ENCODE data around the gene GALNT18.

GALNT18 gene

DNA sequence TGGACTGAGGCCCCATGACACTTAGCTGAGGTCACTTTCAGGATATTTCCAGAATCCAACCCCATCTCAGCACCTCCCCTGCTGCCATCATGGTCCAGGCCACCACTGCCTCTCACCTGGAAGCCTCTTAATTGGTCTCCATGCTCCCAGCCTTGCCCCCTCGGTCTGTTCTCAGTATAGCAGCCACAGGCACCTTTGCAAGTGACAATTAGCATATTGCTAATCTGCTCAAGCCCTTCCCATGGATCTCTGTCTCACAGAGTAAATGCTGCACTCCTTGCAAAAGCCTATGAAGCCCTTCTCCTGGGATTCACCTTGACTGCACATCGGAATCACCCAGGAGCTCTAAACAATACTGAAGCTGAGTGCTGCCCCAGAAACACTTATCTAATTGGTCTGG, 175.2 kb downstream of the GALNT18 start:
- TF ChIP-seq, protein P1, sequence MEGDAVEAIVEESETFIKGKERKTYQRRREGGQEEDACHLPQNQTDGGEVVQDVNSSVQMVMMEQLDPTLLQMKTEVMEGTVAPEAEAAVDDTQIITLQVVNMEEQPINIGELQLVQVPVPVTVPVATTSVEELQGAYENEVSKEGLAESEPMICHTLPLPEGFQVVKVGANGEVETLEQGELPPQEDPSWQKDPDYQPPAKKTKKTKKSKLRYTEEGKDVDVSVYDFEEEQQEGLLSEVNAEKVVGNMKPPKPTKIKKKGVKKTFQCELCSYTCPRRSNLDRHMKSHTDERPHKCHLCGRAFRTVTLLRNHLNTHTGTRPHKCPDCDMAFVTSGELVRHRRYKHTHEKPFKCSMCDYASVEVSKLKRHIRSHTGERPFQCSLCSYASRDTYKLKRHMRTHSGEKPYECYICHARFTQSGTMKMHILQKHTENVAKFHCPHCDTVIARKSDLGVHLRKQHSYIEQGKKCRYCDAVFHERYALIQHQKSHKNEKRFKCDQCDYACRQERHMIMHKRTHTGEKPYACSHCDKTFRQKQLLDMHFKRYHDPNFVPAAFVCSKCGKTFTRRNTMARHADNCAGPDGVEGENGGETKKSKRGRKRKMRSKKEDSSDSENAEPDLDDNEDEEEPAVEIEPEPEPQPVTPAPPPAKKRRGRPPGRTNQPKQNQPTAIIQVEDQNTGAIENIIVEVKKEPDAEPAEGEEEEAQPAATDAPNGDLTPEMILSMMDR (IDR thresholded peaks at IDR 0.05; ENCODE audit: low read depth, low read length), result no peak
- no peak for DNase-seq (ENCODE audit: extremely low read depth, low read depth)

DNA sequence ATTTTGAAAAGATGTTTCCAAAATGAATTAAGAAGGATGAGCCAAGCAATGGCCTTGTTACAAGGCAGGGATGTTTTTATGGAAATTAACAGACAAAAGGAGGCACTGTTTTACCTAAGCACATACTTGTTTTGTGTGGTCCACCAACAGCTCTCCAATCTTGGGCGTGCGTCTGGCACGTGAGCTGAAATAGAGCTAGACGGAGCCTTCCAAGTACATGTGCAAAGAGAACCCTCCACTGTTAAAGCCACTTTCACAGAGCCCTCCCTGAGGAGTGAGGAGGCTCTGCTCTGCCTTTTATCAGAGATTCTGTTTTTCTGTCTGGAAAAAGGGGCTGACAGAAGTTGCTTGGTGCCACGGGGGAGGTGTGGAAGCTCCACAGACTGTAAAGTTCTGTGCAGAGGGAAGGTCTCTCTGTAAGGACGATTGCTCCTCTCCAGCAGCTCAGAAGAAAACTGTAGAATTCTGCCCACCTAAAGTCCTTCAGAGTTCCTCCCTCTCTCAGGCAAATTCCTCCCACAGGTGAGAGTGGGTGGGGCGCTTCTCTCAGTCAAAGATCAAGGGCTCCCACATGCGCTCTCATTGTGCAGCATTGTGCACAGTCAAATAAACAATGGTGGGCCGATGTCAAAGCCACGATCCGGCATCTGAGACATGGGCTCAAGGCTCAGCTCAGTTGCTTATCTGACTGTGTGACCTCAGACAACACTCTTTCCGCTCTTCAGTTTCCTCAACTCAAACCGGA, 176.2 kb downstream of the GALNT18 start:
- DNase-seq (ENCODE audit: extremely low read depth, low read depth), result no peak
- TF ChIP-seq, protein P1 (IDR thresholded peaks at IDR 0.05; ENCODE audit: low read depth, low read length), result no peak

DNA sequence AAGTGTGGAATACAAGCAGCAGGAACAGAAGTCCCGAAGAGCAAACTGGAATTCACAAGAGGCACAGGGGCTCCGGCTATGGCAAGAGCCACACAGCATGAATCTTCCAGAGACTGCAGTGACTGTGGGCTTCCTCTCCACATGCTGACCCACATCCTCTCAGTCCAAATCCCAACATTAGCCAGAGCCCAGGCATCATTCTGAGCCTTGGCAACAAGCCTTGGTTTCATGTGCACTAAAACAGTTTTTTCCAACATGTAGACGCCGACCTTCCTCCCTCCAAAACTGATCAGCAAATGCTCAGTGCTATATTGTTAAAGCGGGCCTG, 177.0 kb downstream of the GALNT18 start:
- TF ChIP-seq, protein P1 (IDR thresholded peaks at IDR 0.05; ENCODE audit: low read depth, low read length), result no peak
- DNase-seq (ENCODE audit: extremely low read depth, low read depth), result no peak

DNA sequence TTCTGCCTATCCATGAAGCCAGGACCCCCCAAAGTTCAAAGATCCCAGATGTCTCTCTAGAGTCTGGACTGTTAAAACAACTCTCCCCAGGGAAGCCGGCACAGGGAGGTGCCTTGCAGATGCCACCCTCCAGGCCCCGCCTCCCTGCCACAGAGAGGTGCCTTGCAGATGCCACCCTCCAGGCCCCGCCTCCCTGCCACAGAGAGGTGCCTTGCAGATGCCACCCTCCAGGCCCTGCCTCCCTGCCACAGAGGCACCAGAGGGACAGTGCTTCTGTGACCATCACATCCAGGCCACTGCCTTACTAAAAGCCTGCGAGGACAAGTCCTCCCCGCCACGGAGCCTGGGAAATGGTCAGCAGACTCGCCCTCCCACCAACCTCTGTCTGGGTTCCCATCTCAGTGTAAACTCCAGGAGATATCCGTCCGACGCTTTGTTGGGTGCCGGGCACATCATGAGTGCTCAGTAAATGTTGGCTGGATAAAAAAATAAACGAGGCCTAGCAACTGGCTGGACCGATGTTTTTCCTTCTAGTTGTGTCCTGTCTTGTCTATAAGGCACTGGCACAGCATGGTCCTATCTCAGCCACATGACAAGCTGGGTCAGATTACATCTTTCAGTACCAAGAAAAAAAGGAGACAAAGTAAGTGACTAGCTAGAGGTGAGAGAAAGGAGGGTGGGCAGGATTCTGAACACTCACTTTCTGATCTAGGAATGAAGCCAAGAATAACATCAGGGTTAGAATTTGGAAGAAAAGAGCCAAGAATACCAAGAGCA, 177.6 kb downstream of the GALNT18 start:
- TF ChIP-seq, protein P1 (IDR thresholded peaks at IDR 0.05; ENCODE audit: low read depth, low read length), result no peak

DNA sequence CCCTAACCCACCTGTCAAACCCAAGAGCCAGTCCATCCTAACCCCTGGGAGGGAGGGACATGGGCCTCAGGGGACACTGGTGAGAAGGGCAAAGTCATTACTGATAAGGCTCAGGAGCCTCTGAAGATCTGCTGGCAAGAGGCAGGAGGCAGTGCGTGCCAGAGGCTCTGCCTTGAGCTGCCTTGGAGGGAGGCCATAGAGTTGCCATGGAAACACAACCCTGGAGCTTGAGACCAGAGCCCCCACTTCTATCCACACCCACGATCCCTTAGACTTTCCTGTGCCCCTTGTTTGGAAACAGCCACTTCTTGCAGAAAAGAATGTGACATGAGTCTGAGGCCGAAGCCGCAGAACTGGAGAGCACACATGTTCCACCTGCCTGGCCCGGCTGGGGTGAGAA, 179.0 kb downstream of the GALNT18 start:
- no peak for DNase-seq (ENCODE audit: extremely low read depth, low read depth)
- TF ChIP-seq, protein P1 (IDR thresholded peaks at IDR 0.05; ENCODE audit: low read depth, low read length), result no peak

More for the DNA sequence above, 177.6 kb downstream of the GALNT18 start:
- no peak for DNase-seq (ENCODE audit: extremely low read depth, low read depth)

DNA sequence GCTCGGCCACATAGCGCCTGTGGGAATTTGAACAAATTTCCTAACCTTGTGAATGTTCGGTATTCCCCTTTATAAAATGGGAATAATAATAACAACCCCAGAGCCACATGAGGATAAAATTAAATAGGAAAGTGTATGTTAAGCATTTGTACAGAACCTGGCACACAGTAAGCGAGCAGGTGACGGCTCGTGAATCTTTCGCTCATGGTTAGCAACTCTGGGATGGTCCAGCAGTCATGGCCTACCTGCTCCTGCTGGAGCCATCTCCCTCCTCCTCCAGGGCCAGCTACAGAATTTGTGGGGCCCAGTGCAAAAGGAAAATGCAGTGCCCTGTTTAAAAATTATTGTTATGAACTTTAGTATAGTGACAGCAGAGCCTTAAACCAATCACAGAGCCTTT, 180.3 kb downstream of the GALNT18 start:
- DNase-seq (ENCODE audit: extremely low read depth, low read depth), result no peak
- TF ChIP-seq, protein P1 (IDR thresholded peaks at IDR 0.05; ENCODE audit: low read depth, low read length), result no peak

DNA sequence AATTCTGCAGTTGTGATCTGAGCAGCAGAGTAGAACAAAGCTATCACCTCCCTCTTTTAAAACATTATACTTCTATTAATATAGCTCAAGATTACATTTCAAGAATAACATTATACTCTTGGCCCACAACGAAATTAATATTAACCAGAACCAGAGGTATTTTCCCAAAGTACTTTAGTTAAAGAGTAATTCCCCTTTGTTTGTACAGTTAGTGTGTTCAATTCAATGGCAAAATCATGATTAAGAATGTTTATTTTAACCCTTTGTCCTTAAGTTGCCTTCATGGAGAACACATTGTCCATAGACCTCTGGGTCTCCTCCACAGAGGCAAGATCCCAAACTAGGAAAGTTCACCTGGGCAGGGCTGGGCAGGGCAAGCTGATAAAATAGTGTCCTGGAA, 180.7 kb downstream of the GALNT18 start:
- TF ChIP-seq, protein P1 (IDR thresholded peaks at IDR 0.05; ENCODE audit: low read depth, low read length), result no peak
- no peak for DNase-seq (ENCODE audit: extremely low read depth, low read depth)

Data from AG09319 (cell line).